H9 (cell line): Measurements from ENCODE around the gene OR6B1. TPM values are rescaled to one million over a fixed set of nuclear protein-coding genes. Genes with fewer than 3 reads are reported as not detected.

Experiments used
- DNase-seq: peaks from one replicate; pipeline ENCODE4 v3.0.0-alpha.2; 2017
- H2AFZ ChIP-seq: one replicate; pipeline ENCODE4 v1.6.1; 2013; ENCODE audit warnings: mild to moderate bottlenecking, low read length, control low read depth, moderate library complexity
- H2AK5ac ChIP-seq: 2 replicates; pipeline ENCODE4 v1.6.1; 2013; ENCODE audit warnings: low read length, control low read depth, mixed read lengths; ENCODE audit not compliant: insufficient read length
- H2BK120ac ChIP-seq: one replicate; pipeline ENCODE4 v1.6.1; 2013; ENCODE audit warnings: low read depth, mild to moderate bottlenecking, low read length, control low read depth, inconsistent platforms; ENCODE audit not compliant: poor library complexity, severe bottlenecking
- H2BK12ac ChIP-seq: 2 replicates; pipeline ENCODE4 v1.6.1; 2013; ENCODE audit warnings: low read length, control low read depth, mixed read lengths, low read depth; ENCODE audit not compliant: insufficient read length
- H2BK15ac ChIP-seq: 2 replicates; pipeline ENCODE4 v1.6.1; 2013; ENCODE audit warnings: low read depth, low read length, control low read depth
- H2BK20ac ChIP-seq: one replicate; pipeline ENCODE4 v1.6.1; 2013; ENCODE audit warnings: low read depth, mild to moderate bottlenecking, low read length, control low read depth, inconsistent platforms; ENCODE audit not compliant: poor library complexity, severe bottlenecking
- H2BK5ac ChIP-seq: 2 replicates; pipeline ENCODE4 v1.6.1; 2013; ENCODE audit warnings: low read length, control low read depth, mixed read lengths; ENCODE audit not compliant: insufficient read length
- H3K14ac ChIP-seq: 2 replicates; pipeline ENCODE4 v1.6.1; 2013; ENCODE audit warnings: low read length, control low read depth; ENCODE audit not compliant: insufficient read depth
- H3K18ac ChIP-seq: 2 replicates; pipeline ENCODE4 v1.6.1; 2013; ENCODE audit warnings: low read depth, mild to moderate bottlenecking, mixed read lengths, low read length, control low read depth; ENCODE audit not compliant: insufficient read length
- H3K23ac ChIP-seq: 2 replicates; pipeline ENCODE4 v1.6.1; 2013; ENCODE audit warnings: low read length, control low read depth, mixed read lengths, low read depth; ENCODE audit not compliant: insufficient read length
- H3K23me2 ChIP-seq: 2 replicates; pipeline ENCODE4 v1.6.1; 2013; ENCODE audit warnings: low read depth, mild to moderate bottlenecking, mixed read lengths, low read length, control low read depth; ENCODE audit not compliant: insufficient read length, poor library complexity, severe bottlenecking
- H3K27ac ChIP-seq: 2 replicates; pipeline ENCODE4 v1.5.1; 2013; ENCODE audit warnings: low read length, control low read depth, mixed read lengths, low read depth; ENCODE audit not compliant: insufficient read length
- H3K27me3 ChIP-seq: 2 replicates; pipeline ENCODE4 v1.6.1; 2013; ENCODE audit warnings: low read length, control low read depth, inconsistent platforms; ENCODE audit not compliant: insufficient read depth
- H3K4ac ChIP-seq: 2 replicates; pipeline ENCODE4 v1.6.1; 2013; ENCODE audit warnings: low read depth, mild to moderate bottlenecking, control low read depth, inconsistent platforms, low read length, moderate library complexity
- H3K4me1 ChIP-seq: 2 replicates; pipeline ENCODE4 v1.6.1; 2013; ENCODE audit warnings: low read length, control low read depth, inconsistent platforms; ENCODE audit not compliant: insufficient read depth
- H3K4me2 ChIP-seq: 2 replicates; pipeline ENCODE4 v1.6.1; 2013; ENCODE audit warnings: low read length, control low read depth, mixed read lengths; ENCODE audit not compliant: insufficient read length, insufficient read depth
- H3K56ac ChIP-seq: 2 replicates; pipeline ENCODE4 v1.6.1; 2013; ENCODE audit warnings: low read depth, mild to moderate bottlenecking, mixed read lengths, low read length, control low read depth; ENCODE audit not compliant: insufficient read length
- H3K79me1 ChIP-seq: 2 replicates; pipeline ENCODE4 v1.6.1; 2013; ENCODE audit warnings: low read depth, mild to moderate bottlenecking, moderate library complexity, low read length, control low read depth, inconsistent platforms; ENCODE audit not compliant: insufficient read depth, poor library complexity, severe bottlenecking
- H3K79me2 ChIP-seq: 2 replicates; pipeline ENCODE4 v1.6.1; 2013; ENCODE audit warnings: low read length, control low read depth, inconsistent platforms; ENCODE audit not compliant: insufficient read depth
- H3K9ac ChIP-seq: 2 replicates; pipeline ENCODE4 v1.6.1; 2013; ENCODE audit warnings: low read length, control low read depth, mixed read lengths; ENCODE audit not compliant: insufficient read length; ENCODE audit errors: extremely low read depth
- H3K9me3 ChIP-seq: one replicate; pipeline ENCODE4 v1.6.1; 2013; ENCODE audit warnings: low read depth, low read length, inconsistent platforms; ENCODE audit not compliant: control insufficient read depth
- H3T11ph ChIP-seq: one replicate; pipeline ENCODE4 v1.6.1; 2013; ENCODE audit warnings: mild to moderate bottlenecking, low read length, control low read depth, inconsistent platforms
- H4K20me1 ChIP-seq: one replicate; pipeline ENCODE4 v1.6.1; 2013; ENCODE audit not compliant: control insufficient read depth, insufficient read length, insufficient read depth
- H4K5ac ChIP-seq: 2 replicates; pipeline ENCODE4 v1.6.1; 2013; ENCODE audit warnings: low read depth, mild to moderate bottlenecking, mixed read lengths, low read length, control low read depth; ENCODE audit not compliant: insufficient read length
- H4K8ac ChIP-seq: replicated peaks from 2 replicates; pipeline ENCODE4 v1.6.1; 2013; ENCODE audit warnings: low read length, control low read depth, mixed read lengths, low read depth; ENCODE audit not compliant: insufficient read length
- H4K91ac ChIP-seq: 2 replicates; pipeline ENCODE4 v1.6.1; 2013; ENCODE audit warnings: low read depth, mild to moderate bottlenecking, moderate library complexity, mixed read lengths, low read length, control low read depth; ENCODE audit not compliant: insufficient read length
- H3K27ac Mint-ChIP-seq, 3 experiments: 2 replicates in 2 of 3; 3 replicates in 1 of 3; pipeline ENCODE4 v1.8.0; 2020 to 2021; ENCODE audit warnings: mixed read lengths in 3 of 3, mild to moderate bottlenecking in 1 of 3, moderate library complexity in 1 of 3
- H3K27me3 Mint-ChIP-seq: 2 replicates; pipeline ENCODE4 v1.8.0; 2021; ENCODE audit warnings: low read depth, mild to moderate bottlenecking, moderate library complexity, mixed read lengths
- H3K36me3 Mint-ChIP-seq, 3 experiments: 2 replicates in 2 of 3; 3 replicates in 1 of 3; pipeline ENCODE4 v1.8.0; 2020 to 2021; ENCODE audit warnings: low read depth in 3 of 3, mixed read lengths in 3 of 3; ENCODE audit not compliant: insufficient read depth in 1 of 3
- H3K4me1 Mint-ChIP-seq, 2 experiments: 2 replicates each; pipeline ENCODE4 v1.8.0; 2020; ENCODE audit warnings: mixed read lengths in 2 of 2
- H3K4me3 Mint-ChIP-seq, 2 experiments: 2 replicates in 1 of 2; 3 replicates in 1 of 2; pipeline ENCODE4 v1.8.0; 2020 to 2021; ENCODE audit warnings: mild to moderate bottlenecking in 2 of 2, mixed read lengths in 2 of 2, moderate library complexity in 1 of 2
- H3K9me3 Mint-ChIP-seq, 2 experiments: 2 replicates in 1 of 2; 3 replicates in 1 of 2; pipeline ENCODE4 v1.8.0; 2020; ENCODE audit warnings: mild to moderate bottlenecking in 2 of 2, mixed read lengths in 2 of 2, moderate library complexity in 1 of 2
- CTCF ChIP-seq: fragments of 200-600 bp; sonication (generic); conservative IDR thresholded peaks from 3 replicates; pipeline ENCODE4 v1.8.0; 2021; ENCODE audit warnings: antibody characterized with exemption, mild to moderate bottlenecking
- WGBS: extraction: QIAGEN DNeasy Blood & Tissue Kit; methylation state at CpG from one replicate; pipeline ENCODE4 v1.1.7; 2013; ENCODE audit warnings: missing lambda C conversion rate, low lambda C conversion rate, mixed read lengths; ENCODE audit not compliant: insufficient read length; ENCODE audit errors: extremely low coverage; 5-methylcytosine and 5-hydroxymethylcytosine counted together
- total RNA-seq: library from RNA; stranded (reverse); gene quantifications from 2 replicates; pipeline ENCODE4 v1.2.1, GENCODE V29; 2021

OR6B1 gene
- total RNA-seq, 1 experiment from 2014 or later = not detected

DNA sequence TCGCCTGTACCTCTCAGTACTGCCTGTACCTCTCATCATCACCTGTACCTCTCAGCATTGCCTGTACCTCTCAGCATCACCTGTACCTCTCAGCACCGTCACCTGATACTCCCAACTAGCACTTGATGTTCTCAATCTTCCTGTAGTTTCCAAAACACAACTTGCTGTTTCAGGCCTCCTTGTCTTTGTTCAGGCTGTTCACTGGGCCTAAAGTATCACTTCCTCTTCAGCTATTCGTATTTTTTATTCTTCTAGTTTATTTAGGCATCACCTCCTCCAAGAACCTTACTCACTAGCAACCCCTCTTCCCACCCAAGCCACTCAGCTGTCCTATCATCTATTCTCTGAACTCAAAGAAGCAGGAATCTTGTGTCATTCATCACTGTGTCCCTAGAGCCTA lies 24.1 kb downstream of the OR6B1 start:
- no peaks in the 10 kb centered on the region for H4K20me1 ChIP-seq
- H3K9ac ChIP-seq = no peak overlapping the region
- H4K5ac ChIP-seq = no peak overlapping the region
- no peaks in the 10 kb centered on the region for H3K27me3 ChIP-seq
- H3K4ac ChIP-seq = no peak overlapping the region
- TF ChIP-seq CTCF = no peak
- H3K27ac ChIP-seq = no peak overlapping the region
- H2BK5ac ChIP-seq = no peak overlapping the region
- H3K9me3 ChIP-seq = no peaks in the 10 kb centered on the region
- Mint-ChIP-seq H3K27me3 (no peaks in the 10 kb centered on the region), H3K36me3 (no peaks in the 10 kb centered on the region), H3K4me3 (no peak overlapping the region), H3K4me1 (peaks cover 6 to 9% of the 10 kb centered on the region in 2 experiments; a peak in 3 of 4 replicates), H3K9me3 (no peaks in the 10 kb centered on the region), H3K27ac (no peak overlapping the region)
- no CpG with 5 or more reads among the region's 3 CpGs for WGBS
- no peak overlapping the region for H3K4me2 ChIP-seq
- H3K79me2 ChIP-seq = no peaks in the 10 kb centered on the region
- H2BK15ac ChIP-seq = no peak overlapping the region
- H2BK12ac ChIP-seq = no peak overlapping the region
- H3K14ac ChIP-seq = no peak overlapping the region
- H3T11ph ChIP-seq = no peak overlapping the region
- no peak overlapping the region for H2AK5ac ChIP-seq
- no peak overlapping the region for H3K18ac ChIP-seq
- no peaks in the 10 kb centered on the region for H3K23me2 ChIP-seq
- no peak overlapping the region for H3K56ac ChIP-seq
- H3K4me1 ChIP-seq = no peaks in the 10 kb centered on the region
- H4K8ac ChIP-seq = no peak overlapping the region
- no peak overlapping the region for H3K23ac ChIP-seq
- no peaks in the 10 kb centered on the region for H3K79me1 ChIP-seq
- H2BK20ac ChIP-seq = no peak overlapping the region
- no peak overlapping the region for H2BK120ac ChIP-seq
- H2AFZ ChIP-seq = no peak overlapping the region
- DNase-seq = no peak
- H4K91ac ChIP-seq = no peak overlapping the region
